Measurements from ENCODE around the gene OTOR.

- TF ChIP-seq EZH2 (IDR thresholded peaks at IDR 0.05; ENCODE audit: low read length, missing control alignments), result no peak
- TF ChIP-seq CTCF (conservative IDR thresholded peaks at IDR 0.05 in 1 of 2, IDR thresholded peaks at IDR 0.05 in 1 of 2; ENCODE audit: low read depth in 1 of 2, low read length in 2 of 2), result no peak
These were observed 33.4 kb upstream of the OTOR start for GRCh38 chr20:16714751-16715150.
